KBM-7 (cell line): ENCODE measurements around the gene ARF5.
"Not testable (repeated sequence)": the region's sequence is repeated elsewhere in the genome, so short reads cannot be mapped to it uniquely, and the experiment has no call there.

ENCODE experiments used
- DNase-seq: peaks from one replicate; pipeline ENCODE4 v3.0.0-alpha.2; 2015
- in situ Hi-C: fragments of 300-500 bp; cut with MboI; formaldehyde crosslinking; loops from 2 replicates; pipeline ENCODE4 v1.14.3; 2020; ENCODE audit warnings: low sequenced_read_pairs, low pct_unique_long_range_greater_than_20kb, mixed read lengths

ARF5 gene

DNA sequence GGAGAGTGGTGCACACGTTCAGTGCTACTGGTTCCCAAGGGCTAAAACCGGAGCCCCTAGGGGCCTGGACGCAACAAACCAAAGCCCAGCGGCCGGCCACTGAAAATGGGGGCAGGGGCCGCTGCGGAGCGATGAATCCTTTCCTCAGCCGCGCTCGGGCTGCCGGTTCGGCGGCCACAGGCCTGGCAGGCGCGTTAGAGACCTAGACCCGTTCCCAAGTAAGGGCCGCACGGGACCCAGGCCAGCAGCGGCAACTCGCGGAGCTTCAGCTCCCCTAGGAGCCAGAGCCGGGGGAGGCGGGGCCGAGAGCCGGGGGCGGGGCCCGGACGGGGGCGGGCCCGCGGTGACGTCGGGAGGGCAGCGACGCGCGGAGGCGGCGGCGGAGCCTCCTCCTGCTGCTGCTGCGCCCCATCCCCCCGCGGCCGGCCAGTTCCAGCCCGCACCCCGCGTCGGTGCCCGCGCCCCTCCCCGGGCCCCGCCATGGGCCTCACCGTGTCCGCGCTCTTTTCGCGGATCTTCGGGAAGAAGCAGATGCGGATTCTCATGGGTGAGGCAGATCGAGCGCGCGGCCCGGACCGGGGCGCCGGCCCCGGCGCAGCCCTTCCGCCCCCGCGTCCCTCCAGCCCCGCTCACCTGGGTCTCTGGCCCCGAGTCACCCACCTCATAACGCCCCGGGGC is at the start of gene ARF5:
TSS of gene ARF5 (plus strand) at position 393 of the 678 bp plus-strand sequence. CDS start at position 481, 88 bp downstream.
- in situ Hi-C loops = no loop called here
- DNase-seq = peak; percentile 43

DNA sequence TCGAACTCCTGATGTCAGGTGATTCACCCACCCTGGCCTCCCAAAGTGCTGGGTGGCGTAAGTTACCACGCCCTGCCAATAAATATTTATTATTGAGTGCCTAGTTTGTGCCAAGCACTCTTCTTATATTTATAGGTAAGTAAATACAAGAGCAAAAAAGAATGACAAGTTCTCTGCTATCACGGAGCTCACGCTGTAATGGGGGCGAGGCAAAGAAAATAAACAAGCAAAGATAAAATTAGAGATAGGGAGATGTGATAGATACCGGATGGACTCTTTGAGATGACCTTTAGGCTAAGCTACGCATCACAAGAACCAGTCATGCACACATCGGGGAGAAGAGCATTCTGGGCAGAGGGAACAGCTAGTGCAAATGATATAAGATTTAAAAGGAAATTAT is 49.1 kb upstream of the ARF5 start:
- in situ Hi-C loops = no loop called here
- no peak for DNase-seq

DNA sequence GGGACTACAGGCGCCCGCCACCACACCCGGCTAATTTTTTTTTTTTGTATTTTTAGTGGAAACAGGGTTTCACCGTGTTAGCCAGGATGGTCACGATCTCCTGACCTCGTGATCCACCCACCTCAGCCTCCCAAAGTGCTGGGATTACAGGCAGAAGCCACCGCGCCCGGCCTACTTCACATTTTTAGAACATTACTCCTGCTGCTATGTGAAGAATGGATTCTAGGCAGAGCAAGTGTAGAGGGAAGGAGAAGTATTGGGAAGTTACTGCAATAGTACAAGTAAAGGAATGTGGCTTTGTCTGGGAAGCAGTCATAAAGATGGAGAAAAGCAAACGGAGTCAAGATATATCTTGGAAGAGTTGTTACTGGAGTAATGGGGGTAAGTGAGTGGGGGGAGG is 47.8 kb upstream of the ARF5 start:
- in situ Hi-C loops, DNase-seq: not testable (repeated sequence)

DNA sequence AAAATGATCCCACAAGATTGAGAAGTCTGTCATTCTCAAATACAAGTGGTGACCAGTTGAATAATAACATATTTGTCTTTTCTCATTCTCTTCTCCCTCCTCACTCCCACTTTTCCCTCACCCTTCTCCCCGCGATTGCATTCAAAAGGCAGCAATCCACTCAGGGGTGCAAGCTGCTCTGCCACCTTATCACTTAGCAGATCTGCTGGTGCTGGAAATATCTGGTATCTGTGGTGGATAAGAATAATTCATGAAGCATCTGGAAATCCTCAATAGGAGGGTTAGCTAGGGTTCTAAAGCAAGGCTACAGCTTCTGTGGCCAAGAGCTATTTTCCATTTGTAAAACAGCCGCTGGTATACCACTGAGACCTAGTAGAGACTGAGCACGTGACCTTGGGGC is 46.7 kb upstream of the ARF5 start:
- in situ Hi-C loops = no loop called here
- DNase-seq = no peak

DNA sequence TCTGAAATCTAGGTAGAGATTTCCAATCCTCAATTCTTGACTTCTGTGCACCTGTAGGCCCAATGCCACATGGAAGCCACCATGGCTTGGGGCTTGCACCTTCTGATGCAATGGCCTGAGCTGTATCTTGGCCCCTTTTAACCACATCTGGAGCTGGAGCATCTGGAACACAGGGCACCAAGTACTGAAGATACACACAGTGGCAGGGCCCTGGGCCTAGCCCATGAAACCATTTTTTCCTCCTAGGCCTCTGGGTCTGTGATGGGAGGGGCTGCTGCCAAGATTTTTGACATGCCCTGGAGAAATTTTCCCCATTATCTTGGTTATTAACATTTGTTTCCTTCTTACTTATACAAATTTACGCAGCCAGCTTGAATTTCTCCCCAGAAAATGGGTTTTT is 41.9 kb upstream of the ARF5 start:
- no peak for DNase-seq
- in situ Hi-C loops = no loop called here

DNA sequence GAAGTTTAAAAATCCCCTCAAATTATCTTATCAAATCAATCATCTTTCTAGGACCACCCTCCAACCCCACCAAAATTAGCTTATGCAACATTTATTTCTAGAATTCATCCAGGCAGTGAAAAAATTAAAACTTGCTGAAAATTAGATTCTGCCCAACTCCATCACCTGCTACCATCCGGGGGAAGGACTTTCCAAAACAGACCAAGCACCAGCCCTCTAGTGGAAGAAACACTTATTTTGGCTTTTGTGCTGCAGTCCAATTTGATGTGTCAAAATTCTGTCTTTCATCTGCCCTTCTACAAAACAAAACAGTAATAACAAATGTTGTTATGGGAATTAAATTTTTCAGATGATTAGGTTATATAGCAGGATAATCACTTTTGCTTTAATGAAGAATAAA is 38.0 kb upstream of the ARF5 start:
- no peak for DNase-seq
- in situ Hi-C loops = no loop called here

DNA sequence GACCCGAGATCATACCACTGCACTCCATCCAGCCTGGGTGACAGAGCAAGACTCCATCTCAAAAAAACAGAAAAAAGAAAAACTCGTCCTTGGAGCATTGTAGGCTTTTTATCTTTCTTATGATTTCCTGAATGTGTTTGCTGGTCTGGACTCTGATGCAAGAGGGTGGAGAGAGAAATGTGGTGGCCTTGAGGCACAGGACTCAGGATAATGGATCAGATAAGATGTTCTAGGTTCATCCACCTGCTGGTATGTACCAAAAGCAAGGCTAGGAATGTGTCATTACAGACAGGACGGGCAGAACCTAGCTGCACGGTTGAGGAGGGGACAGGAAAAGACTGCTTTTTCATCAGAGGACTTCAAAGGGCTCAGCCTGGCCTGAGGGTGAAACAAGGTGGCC is 36.3 kb upstream of the ARF5 start:
- no peak for DNase-seq
- in situ Hi-C loops = no loop called here

DNA sequence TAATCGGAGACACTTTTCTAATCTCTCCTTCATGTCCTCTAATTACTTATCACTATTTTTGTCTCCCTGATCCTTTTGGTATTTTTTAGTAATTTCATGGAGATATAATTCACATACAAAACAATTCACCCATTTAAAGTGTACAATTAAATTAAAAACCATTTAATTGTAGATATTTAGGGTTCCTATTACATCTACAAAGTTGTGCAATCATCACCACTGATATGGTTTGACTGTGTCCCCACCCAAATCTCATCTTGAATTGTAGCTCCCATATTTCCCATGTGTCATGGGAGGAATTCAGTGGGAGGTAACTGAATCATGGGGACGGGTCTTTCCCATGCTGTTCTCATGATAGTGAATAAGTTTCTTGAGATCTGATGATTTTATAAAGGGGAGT is 31.8 kb upstream of the ARF5 start:
- no peak for DNase-seq
- in situ Hi-C loops = no loop called here

DNA sequence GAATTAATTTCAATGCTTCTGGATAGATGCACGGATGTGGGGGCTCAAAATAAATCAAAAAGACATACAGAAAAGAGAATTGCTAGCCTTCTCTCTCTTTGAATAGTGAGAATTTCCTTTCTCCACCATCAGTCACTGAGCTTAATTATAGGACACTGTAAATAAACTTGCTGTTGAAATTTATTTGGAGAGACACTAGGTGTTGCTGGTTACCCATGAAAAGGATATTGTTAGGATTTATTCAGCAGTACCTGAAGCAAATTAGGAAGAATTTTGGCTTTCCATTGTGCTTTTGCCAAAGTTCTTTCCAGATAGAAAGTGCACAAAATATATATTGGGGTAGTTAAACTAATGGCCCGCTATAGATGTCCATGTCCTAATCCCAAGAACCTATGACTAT is 30.4 kb upstream of the ARF5 start:
- in situ Hi-C loops = no loop called here
- no peak for DNase-seq

DNA sequence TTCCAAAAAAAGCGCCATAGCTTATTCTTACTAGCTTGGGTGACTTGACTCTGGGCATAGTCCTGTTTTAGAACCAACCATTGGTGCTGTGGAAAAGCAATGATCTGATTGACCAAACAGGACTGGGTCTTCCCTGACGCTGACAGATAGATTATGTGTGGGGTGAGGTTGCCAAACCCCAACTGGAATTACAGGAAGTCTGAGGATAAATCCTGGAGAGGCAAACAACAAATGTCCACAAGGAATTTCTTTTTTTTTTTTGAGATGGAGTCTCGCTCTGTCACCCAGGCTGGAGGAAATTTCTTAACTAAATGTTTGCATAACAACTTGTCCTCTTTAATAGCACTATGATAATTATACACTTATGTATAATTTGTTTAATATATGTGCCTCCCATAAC is 22.0 kb upstream of the ARF5 start:
- in situ Hi-C loops = no loop called here
- no peak for DNase-seq

DNA sequence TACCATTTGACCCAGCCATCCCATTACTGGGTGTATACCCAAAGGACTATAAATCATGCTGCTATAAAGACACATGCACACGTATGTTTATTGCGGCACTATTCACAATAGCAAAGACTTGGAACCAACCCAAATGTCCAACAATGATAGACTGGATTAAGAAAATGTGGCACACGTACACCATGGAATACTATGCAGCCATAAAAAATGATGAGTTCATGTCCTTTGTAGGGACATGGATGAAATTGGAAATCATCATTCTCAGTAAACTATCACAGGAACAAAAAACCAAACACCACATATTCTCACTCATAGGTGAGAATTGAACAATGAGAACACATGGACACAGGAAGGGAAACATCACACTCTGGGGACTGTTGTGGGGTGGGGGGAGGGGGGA is 20.2 kb upstream of the ARF5 start:
- DNase-seq, in situ Hi-C loops: not testable (repeated sequence)

DNA sequence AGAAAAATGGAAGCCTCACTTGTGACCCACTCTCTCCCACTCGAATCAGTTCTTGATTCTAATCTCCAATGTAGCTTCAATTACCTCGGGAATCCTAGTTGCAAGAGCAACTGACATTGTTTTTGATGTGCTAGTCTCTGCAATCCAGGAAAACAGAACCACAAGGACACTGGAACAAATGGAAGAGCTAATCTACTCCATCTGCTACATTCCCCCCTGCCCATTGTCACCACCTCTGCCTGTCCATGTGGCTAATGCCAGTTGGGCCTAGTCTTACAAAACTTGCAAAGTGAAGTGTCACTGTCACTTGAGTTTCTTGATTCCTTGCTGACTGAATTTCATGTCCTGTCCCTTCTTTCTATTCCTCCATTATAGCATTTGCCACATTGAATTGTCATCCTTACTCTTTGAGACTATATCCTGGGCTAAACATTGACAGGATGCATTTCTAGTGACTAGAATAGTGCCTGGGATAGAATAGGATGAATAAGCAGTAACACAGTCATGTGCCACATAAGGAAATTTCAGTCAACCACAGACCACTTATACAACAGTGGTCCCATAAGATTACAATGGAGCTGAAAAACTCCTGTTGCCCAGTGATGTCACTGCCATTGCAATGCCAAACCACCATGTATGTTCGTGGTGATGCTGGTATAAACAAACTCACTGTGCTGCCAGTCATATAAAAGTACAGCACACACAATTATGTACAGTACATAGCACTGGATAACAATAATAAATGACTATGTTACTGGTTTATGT is 16.3 kb upstream of the ARF5 start:
- in situ Hi-C loops = no loop called here
- no peak for DNase-seq

DNA sequence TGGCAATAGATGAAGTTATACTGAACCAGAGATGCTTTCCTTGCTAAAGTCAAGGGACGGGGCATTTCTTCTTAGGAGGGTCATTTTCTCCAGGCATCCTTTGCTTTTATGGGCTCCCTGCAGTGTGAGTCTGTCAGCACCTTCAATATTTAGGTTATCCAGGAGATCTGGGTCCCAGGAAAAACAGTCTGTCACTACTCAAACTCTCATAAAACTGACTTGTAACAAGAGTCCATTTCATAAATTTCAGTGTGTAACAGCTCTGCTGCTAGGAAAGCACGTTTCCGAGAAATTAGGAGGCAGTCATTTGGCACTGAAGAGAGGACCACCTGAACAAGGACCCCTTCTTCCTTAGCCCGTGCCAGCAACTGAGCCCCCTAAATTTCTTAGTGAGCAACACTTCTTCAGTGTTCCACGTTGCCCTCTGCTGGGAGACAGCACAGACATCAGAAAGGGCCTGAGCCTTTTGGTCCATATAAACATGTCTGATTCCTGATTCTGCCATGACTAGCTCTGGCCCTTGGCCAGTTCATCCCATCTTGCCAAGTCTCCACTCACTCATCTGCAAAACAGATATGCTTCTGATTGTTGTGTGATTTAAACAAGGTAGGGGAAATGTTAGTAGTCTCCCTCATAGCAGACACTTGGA is 10.1 kb upstream of the ARF5 start:
- DNase-seq = no peak

DNA sequence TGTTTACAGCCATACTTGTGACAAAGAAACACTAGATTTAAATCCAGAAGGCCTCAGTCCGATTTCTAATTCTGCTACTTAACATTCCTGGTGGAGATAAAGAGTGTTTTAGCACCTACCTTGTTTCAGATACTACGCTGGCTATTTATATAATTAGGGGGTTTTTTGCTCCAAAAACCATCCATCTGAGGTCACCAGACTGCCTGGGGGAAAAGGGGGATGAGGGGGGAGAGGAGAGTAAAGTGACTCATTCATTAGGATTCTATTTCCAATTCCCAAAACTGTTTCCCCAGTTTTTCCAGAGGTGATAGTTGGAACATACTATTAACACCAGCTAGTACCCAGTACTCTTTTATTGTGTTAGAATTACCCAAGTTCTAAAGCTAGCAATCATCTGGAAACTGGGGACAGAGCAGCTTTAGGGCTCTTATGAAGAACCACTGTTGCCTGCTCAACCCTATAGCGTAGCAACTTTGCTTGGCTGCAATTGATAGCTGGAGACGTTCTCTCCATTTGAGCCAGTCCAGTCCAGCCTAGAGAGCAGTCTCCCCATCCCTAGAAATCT is 9.4 kb upstream of the ARF5 start:
- no peak for DNase-seq
- in situ Hi-C loops = no loop called here

More for the DNA sequence above, 10.1 kb upstream of the ARF5 start:
- in situ Hi-C loops = no loop called here

DNA sequence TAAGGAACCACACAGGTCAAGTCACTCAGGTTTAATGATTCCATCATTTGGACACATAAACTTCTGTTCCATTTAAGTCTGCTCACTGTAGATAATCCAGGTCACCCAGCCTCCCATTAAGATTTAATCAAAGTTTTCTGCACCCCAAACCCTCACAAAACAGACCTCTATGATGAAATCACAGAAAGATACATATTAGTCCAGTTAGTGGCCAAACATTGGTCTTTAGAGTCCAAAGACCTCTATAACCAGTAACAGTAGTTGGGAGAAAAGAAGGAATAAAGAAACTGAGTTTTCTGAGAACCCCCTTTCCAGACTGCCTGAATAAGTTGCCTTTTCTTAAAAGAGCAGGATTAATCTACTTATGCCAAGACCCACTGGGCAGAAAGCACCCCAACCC is 7.6 kb upstream of the ARF5 start:
- in situ Hi-C loops = no loop called here
- DNase-seq = no peak

DNA sequence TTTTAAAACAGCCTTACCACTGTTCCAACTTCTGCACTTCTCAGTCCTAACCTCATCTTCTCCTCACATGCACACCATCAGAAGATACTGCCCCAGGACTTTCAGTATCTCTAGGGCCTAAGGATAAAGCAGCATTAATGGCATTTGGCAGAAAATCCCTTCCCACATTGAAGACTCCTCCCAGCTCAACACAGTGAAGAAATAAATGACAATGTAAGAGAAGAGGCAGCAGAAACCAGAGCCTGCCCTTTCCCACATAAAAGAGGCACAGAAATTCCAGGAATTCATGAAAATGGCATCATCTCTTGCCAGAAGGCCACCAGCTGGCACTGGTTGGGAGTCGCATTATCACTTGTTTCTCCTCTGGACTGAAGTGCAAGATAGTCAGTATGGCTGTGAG is 6.5 kb upstream of the ARF5 start:
- in situ Hi-C loops = no loop called here
- no peak for DNase-seq

DNA sequence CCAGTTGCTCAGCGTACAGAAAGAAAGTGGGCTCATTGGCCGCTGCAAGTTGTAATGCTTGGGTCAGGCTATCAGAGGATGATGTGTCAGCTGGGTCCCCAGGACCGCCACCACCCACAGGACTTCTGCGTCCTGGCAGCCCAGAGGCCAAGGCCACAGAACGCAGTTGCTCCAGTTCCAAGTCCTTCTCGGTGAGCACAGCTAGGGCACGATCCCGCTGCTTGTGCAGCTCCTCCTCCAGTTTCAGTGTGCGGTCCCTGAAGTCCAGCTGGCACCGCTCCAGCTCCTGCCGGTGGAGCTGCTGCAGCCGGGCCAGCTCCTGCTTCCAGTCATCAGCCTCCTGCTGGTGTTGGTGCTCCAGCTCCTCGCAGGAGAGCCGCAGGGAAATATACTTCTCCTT is 5.8 kb upstream of the ARF5 start:
- DNase-seq = no peak
- in situ Hi-C loops = no loop called here

DNA sequence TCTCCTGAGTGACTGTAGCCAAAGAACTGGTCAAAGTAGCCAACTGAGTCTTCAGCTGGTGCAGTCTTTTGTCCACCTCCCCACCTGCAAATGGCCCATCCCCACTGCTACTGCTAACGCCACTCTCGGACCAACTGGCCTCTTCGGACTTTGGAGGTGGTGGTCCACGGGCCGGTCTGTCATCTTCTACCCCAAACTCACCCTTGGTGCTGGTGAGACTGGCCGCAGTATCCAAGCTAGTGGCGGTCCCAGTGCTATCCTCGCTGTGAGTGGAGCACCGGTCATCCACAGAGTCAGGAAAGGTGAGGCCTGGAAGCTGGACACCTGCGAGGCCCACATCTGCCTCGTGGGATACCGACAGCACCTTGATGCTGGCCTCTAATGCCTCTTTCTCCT is 3.6 kb upstream of the ARF5 start:
- DNase-seq = no peak
- in situ Hi-C loops = no loop called here

DNA sequence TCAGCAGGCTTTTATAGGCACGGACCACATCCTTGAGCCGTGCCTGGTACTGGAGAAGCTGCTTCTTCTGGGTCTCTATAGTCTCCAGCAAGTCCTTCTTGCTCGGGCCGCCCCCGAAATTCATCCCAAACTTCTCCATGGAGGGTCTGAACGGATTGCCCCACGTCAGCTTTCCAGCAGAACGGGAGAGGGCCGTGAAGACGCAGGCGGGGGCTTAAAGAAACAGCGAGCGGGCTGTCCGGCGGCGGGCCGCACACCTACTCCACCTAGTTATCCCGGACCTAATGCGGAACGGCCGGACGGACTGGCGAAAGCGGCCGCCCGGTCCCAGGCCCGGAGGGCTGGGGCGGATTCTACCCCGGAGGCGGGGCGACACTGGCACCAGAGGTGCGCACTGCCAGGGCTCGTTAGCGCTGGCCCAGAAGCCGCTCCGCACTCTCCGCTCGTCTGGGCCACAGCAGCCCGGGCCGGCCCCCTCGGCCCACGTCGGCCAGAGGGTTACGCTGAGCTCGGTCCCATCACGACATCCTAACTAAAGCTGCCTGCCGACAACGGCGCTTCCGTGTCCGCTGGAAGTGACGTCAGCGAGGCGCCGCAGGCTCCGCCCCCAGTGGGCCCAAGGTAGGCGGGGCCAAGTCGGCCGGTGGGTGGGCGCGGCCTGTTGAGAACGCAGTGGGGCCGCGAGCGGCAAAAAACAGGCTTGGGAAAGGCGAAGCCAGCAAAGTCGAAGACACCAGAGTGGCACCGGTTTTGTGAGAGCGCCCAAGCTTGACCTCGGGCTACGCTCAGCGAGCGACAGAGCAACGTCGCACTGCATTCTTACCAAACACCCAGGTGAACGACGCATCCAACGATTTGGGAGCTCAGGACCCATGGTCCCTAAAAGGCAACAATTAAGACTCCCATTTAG is 2.9 kb upstream of the ARF5 start, which contains the start of gene GCC1:
TSS of gene GCC1 (minus strand) at position 553 of the 910 bp plus-strand sequence. CDS start at position 139, 414 bp downstream.
- in situ Hi-C loops = no loop called here
- DNase-seq = peak; percentile 89
